ENCODE measurements around the gene RNF220. TPM values are rescaled to one million over a fixed set of nuclear protein-coding genes. Genes with fewer than 3 reads are reported as not detected.

RNF220 gene
- total RNA-seq, 1 experiment from 2014 or later, result 153 TPM

DNA sequence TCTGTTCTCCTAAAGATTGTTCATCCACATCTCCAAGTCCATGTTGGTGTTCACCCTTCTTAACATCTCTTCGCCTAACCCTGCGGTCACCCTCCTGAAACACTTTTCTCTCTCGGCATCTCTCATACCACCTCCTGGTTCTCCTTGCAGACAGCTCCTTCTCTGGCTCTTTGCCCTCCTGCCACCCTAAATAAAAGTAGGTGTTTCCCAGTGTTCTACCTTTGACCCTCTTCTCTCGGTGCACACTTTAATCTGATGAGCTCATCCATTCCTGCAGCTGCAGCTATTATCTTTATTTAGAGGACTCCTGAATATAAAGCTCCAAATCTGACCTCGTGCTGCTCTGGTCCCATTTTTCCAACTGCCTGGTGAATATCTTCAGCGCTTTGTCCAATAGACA is 142.3 kb downstream of the RNF220 start:
- no peak for DNase-seq (ENCODE audit: low read depth)

GRCh38 chr1:44547837-44548236 is 142.8 kb downstream of the RNF220 start:
- DNase-seq (ENCODE audit: low read depth), result no peak

DNA sequence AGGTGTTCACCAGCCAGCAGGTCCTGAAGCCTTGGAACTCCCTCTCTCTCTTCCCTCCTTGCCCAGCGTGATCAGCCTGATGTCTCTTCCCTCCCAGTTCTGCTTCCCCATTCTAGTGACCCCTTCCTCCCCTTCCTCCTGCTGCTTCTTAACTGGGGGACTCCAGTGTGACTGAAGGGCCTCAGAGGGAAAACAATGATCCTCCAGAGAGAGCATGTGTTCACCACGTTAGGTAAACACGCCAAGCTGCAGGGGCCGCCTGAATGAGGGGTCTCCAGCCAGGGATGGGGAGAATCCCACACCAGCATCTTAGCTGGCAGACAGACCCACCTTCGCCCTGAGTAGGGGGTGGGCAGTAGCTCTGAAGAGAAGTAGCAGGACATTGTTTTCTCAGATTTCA is 144.5 kb downstream of the RNF220 start:
- no peak for DNase-seq (ENCODE audit: low read depth)

DNA sequence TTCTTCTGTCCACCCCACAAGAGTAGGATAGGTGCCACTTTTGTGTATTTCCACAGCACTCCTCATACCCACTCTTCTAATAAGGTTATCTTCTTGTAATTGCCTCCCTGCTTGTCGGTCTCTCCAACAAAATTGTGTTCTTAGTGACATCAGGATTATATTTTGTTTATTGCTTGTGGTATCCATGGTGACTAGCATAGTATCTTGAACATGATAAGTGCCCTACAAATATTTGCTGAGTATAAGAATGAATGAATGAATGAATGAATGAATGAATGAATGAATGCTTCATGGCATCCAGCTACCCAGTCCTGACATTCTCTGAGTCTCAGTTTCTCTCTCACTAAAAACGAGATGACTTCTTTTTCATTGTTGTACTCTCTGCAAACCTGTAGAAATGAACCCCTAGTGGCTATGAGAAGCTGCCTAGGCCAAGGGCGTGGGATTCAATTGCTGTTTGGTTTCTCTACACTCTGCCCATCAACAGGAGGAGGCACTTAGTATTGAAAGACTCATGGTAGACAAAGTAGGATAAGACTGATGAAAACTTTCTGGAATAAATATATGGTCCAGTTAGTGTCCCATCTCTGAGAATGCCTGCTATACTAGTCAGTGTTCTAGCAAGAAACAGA is 148.2 kb downstream of the RNF220 start:
- no peak for DNase-seq (ENCODE audit: low read depth)

- peak; percentile 74 for DNase-seq (ENCODE audit: low read depth)
Measured at GRCh38 chr1:44553771-44554170, 148.7 kb downstream of the RNF220 start.

DNA sequence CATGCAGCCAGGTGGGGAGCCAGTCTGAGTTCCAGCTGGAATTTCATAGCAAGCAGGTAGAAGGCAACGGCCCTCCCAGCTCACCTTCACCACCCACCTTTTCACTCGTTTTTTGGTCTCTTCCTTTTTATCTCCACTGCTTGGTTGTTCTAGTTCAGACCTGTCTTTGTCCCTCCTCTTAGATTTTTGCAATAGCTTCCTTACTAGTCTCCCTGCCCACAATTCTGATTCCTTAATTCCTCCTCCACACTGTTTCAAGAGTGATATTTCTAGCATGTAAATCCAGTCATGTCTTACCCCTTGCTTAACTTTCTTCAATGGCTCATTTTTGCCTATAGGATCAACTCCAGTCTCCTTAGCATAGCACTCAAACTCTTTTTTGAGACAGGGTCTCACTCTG is 149.7 kb downstream of the RNF220 start:
- DNase-seq (ENCODE audit: low read depth), result no peak

DNA sequence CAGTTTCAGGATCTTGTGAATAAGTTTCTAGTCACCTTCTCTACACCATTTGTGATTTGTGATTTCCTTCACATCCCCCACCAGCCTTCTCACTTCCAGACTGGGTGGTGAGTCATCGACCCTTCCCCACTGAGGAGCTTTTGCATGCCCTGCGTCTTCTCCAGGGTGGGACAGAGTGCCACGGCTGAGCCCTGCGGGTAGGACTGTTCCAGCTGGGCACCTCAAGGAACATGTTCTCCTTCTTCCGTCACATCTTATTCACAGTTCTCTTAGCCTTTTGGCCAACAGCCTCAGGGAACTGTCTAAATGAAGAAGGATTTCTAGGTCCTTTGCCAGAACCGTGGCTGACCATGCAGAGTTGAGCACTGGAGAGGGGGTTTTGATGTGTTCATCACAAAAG is 152.7 kb downstream of the RNF220 start:
- peak; percentile 37 for DNase-seq (ENCODE audit: low read depth)

DNA sequence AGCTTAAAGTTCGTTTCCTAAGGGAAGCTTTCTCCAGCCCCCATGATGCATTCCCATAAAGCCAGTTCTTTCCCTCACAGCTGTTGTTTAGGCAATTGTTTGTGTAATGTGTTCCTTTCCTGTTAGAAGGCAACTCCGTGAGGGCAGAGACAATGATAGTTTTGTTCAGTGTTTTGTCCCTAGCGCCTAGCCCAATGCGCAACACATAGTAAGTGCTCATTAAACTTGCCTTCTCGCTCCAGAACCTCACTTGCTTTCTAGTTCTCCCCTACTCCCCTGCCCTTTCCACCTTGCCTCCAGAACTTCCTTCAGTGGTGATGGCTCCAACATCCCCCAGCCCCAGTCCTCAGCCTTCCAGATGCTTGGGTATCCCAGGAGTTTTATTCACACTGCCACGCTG is 153.8 kb downstream of the RNF220 start:
- DNase-seq (ENCODE audit: low read depth), result no peak

DNA sequence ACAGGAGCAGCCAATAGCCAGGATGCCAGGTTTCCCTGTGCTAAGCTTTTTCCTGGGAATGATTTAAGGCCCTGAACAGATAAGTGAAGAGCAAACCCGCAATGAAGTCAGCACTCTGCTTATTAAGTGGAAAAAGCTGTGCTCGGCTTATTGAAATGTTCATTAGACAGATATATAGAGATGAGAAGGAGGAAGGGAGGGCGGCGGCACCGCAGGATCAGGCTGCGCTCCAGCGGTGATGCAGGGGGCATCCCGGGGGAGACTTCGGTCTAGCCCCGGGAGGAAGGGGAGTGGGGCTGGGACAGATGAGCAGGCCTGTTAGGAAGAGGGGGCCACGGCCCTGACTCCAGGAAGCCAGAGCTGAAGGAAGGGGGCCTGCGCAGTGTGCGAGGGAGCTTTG is 154.3 kb downstream of the RNF220 start:
- no peak for DNase-seq (ENCODE audit: low read depth)

DNA sequence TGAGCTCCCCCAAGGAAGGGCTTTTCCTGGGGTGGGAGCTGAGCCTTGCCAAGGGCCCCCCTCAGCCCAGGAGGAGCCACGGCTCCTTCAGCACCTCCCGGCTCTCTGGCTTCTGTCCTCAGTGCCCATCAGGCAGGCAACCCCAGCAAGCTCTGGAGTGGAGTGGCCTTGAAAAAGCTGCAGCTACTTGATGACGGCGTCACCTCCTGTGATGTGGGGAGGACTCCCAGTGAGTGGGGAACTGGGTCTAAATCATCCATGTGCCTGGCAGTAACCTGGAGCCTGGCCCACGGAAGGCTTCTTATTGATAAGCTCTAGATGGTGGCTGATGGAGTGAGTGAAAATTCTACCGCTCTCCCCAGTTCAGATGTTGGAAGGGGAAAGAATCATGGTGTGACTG is 154.9 kb downstream of the RNF220 start:
- DNase-seq (ENCODE audit: low read depth), result no peak

GRCh38 chr1:44560696-44561095 is 155.6 kb downstream of the RNF220 start:
- peak; percentile 14 for DNase-seq (ENCODE audit: low read depth)

DNA sequence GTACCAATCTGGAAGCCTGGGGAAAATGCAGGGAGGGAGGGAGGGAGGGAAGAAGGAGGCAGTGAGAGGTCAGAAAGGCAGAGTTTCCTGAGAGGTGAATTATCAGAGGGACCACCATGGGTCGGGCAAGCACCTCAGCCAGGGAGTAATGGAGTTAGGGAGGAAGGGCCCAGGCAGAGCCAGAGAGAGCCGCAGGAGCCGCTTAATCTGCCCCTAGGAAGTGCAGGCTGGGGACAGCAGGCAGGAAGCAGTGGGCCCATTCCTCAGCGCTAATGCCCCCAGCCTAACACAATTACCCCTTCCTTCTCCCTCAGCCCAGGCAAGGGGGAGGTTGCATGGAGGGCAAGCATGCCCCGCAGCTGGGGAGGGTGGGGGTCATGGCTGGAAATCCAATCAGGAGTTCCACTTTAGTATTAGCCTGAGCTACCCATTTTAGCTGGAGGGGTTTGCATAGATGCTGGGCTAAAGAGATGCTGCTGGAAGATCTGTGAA is 160.2 kb downstream of the RNF220 start:
- no peak for DNase-seq (ENCODE audit: low read depth)

GRCh38 chr1:44565833-44566232 is 160.8 kb downstream of the RNF220 start:
- DNase-seq (ENCODE audit: low read depth), result no peak

DNA sequence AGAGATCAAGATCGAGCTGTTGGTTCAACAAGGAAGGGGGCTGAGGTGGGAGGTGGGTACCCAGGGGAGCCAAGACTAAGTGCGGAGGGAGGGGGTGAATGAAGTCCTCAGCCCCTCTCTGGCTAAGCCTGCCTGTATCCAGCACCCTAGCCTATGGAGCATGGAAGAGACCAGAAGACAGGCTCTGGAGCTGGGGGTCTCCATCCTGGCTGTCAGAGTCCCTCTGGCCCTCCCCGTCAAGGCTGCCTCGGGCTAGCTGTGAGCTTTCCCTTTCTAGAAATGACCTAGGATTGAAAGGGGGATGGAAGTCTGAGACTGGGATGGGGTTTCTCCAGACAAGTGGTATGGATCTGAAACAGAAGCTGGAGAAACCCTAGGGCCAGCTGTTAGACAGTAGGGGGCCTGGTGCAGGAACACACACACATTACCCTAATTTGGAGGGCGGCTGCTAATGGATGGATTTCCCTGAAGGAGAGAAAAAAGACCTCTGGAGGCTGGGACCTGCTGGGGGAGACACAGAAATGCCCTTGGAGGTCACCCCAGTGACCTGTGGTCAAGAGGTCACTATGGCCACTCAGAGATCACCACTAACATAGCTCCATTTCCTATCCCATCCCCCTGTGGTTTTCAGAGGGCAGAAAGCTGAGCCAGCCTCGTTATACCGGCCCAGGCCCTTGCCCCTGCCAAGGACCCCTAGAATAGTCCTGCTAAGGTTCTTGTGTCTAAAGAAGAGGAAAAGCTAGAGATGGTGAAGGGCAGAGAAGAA is 161.4 kb downstream of the RNF220 start:
- no peak for DNase-seq (ENCODE audit: low read depth)

- DNase-seq (ENCODE audit: low read depth), result peak; percentile 41
Measured at GRCh38 chr1:44568128-44568900, 163.3 kb downstream of the RNF220 start.

- DNase-seq (ENCODE audit: low read depth), result no peak
Measured at GRCh38 chr1:44569491-44569890, 164.4 kb downstream of the RNF220 start.

- DNase-seq (ENCODE audit: low read depth), result no peak
Measured at GRCh38 chr1:44571712-44572571, 166.9 kb downstream of the RNF220 start.

DNA sequence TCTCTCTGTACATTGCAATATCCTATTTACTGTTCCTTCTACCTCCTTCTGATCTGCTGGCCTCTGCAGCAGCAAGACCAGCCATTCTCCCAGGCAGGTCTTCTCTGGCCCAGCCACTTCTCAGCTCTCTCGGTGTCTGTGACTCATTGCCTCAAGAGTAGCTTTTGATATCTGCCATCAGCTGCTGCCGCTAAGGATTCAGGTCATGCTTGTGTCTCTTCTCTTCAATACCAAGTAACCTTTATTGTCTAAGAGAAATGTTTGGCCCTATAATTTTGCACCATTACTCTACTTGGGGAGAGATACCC is 167.5 kb downstream of the RNF220 start:
- DNase-seq (ENCODE audit: low read depth), result no peak

DNA sequence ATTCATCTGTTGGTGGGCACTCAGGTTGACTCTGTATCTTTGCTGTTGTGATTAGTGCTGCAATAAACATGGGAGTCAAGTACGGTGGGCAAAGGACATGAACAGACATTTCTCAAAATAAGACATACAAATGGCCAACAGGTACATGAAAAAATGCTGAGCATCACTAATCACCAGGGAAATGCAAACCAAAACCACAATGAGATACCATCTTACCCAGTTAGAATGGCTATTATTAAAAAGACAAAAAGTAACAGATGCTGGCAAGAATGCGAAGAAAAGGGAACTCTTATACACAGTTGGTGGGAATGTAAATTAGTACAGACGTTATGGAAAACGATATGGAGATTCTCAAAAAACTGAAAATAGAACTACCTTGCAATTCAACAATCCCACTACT is 170.3 kb downstream of the RNF220 start:
- DNase-seq (ENCODE audit: low read depth), result no peak

GRCh38 chr1:44576456-44577150 is 171.5 kb downstream of the RNF220 start:
- no peak for DNase-seq (ENCODE audit: low read depth)

GRCh38 chr1:44581205-44581604 is 176.2 kb downstream of the RNF220 start:
- no peak for DNase-seq (ENCODE audit: low read depth)
